ENCODE data around the gene MYLK. TPM values are rescaled to one million over a fixed set of nuclear protein-coding genes. Genes with fewer than 3 reads are reported as not detected.

MYLK gene
- total RNA-seq, 1 donor from 2014 or later: 50.5 TPM

GRCh38 chr3:123781138-123781537 lies 103.0 kb downstream of the MYLK start:
- Mint-ChIP-seq H3K4me3 (ENCODE audit: unreplicated experiment) (no peak overlapping the region), H3K27ac (ENCODE audit: unreplicated experiment) (no peak overlapping the region), H3K4me1 (ENCODE audit: low read depth, unreplicated experiment) (peaks cover 17% of the 10 kb centered on the region), H3K9me3 (ENCODE audit: unreplicated experiment) (no peaks in the 10 kb centered on the region), H3K36me3 (ENCODE audit: low read depth, unreplicated experiment) (peaks cover 3% of the 10 kb centered on the region), H3K27me3 (ENCODE audit: low read depth, unreplicated experiment) (no peaks in the 10 kb centered on the region)
- FAIRE-seq (no peak), DNase-seq (ENCODE audit: low read depth) (no peak)
- Histone ChIP-seq H4K20me1 (ENCODE audit: insufficient read depth, low read length) (no peaks in the 10 kb centered on the region), H3K4me1 (ENCODE audit: insufficient read depth, low read length) (peaks cover 23% of the 10 kb centered on the region), H3K79me2 (ENCODE audit: insufficient read depth, low read length) (peaks cover 14% of the 10 kb centered on the region), H2AFZ (ENCODE audit: low read depth, low read length) (no peak overlapping the region), H3K9ac (ENCODE audit: low read length) (no peak overlapping the region), H3K27ac (ENCODE audit: low read depth, low read length) (peak overlapping the region; percentile 50), H3K4me3 (ENCODE audit: insufficient read depth, low read depth, low read length) (no peak overlapping the region), H3K27me3 (ENCODE audit: insufficient read depth, low read length) (no peaks in the 10 kb centered on the region), H3K4me2 (ENCODE audit: low read length) (peak overlapping the region; percentile 45), H3K9me3 (ENCODE audit: insufficient read depth, low read depth, low read length) (no peaks in the 10 kb centered on the region), H3K36me3 (ENCODE audit: insufficient read depth, low read length) (peaks cover 8% of the 10 kb centered on the region)
- TF ChIP-seq EZH2 (IDR thresholded peaks at IDR 0.05; ENCODE audit: insufficient read depth, low read length) (no peak), CTCF (IDR thresholded peaks at IDR 0.05; ENCODE audit: insufficient read depth, low read depth, low read length) (no peak)

- Histone ChIP-seq H3K27me3 (ENCODE audit: insufficient read depth, low read length) (no peaks in the 10 kb centered on the region), H2AFZ (ENCODE audit: low read depth, low read length) (no peak overlapping the region), H3K79me2 (ENCODE audit: insufficient read depth, low read length) (peaks cover 14% of the 10 kb centered on the region), H3K9me3 (ENCODE audit: insufficient read depth, low read depth, low read length) (no peaks in the 10 kb centered on the region), H3K27ac (ENCODE audit: low read depth, low read length) (peak overlapping the region; percentile 50), H3K4me3 (ENCODE audit: insufficient read depth, low read depth, low read length) (no peak overlapping the region), H4K20me1 (ENCODE audit: insufficient read depth, low read length) (no peaks in the 10 kb centered on the region), H3K4me2 (ENCODE audit: low read length) (peak overlapping the region; percentile 45), H3K4me1 (ENCODE audit: insufficient read depth, low read length) (peaks cover 23% of the 10 kb centered on the region), H3K36me3 (ENCODE audit: insufficient read depth, low read length) (peaks cover 8% of the 10 kb centered on the region), H3K9ac (ENCODE audit: low read length) (no peak overlapping the region)
- no peak for FAIRE-seq
- Mint-ChIP-seq H3K4me3 (ENCODE audit: unreplicated experiment) (no peak overlapping the region), H3K36me3 (ENCODE audit: low read depth, unreplicated experiment) (peaks cover 3% of the 10 kb centered on the region), H3K27me3 (ENCODE audit: low read depth, unreplicated experiment) (no peaks in the 10 kb centered on the region), H3K4me1 (ENCODE audit: low read depth, unreplicated experiment) (peaks cover 17% of the 10 kb centered on the region), H3K27ac (ENCODE audit: unreplicated experiment) (no peak overlapping the region), H3K9me3 (ENCODE audit: unreplicated experiment) (no peaks in the 10 kb centered on the region)
- TF ChIP-seq CTCF (IDR thresholded peaks at IDR 0.05; ENCODE audit: insufficient read depth, low read depth, low read length): no peak
- no peak for TF ChIP-seq EZH2 (IDR thresholded peaks at IDR 0.05; ENCODE audit: insufficient read depth, low read length)
- peak; percentile 59 for DNase-seq (ENCODE audit: low read depth)
Observed at GRCh38 chr3:123780656-123781055, 103.5 kb downstream of the MYLK start.

DNA sequence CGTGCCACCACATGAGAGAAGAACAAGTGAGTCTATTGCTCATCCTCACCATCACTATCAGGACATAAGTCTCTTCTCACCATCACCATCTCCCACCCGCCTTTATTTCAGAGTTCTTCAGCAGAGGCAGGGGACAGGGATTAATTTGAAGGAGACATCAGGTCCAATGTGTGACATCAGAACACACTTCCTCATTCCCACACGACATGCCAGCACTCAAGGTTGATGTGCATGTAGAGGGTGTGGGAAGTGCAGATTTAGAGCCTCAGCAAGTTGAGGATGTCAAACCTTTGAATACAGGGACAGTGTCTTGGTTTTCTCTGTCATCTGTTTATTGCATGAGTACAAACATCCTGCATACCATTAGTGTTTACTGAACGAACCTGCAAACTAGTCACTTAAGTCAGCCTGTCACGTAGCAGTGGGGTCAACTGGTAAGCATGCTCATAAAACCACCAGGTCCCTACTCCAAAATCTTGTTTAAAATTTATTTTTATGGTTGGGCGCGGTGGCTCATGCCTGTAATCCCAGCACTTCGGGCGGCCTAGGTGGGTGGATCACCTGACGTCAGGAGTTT lies 104.4 kb downstream of the MYLK start:
- H3K36me3 ChIP-seq (ENCODE audit: insufficient read depth, low read length): peaks cover 1% of the 10 kb centered on the region
- H3K4me1 ChIP-seq (ENCODE audit: insufficient read depth, low read length): peaks cover 23% of the 10 kb centered on the region
- Mint-ChIP-seq H3K27ac (ENCODE audit: unreplicated experiment) (no peak overlapping the region), H3K4me3 (ENCODE audit: unreplicated experiment) (no peak overlapping the region), H3K9me3 (ENCODE audit: unreplicated experiment) (no peaks in the 10 kb centered on the region), H3K4me1 (ENCODE audit: low read depth, unreplicated experiment) (peaks cover 17% of the 10 kb centered on the region), H3K27me3 (ENCODE audit: low read depth, unreplicated experiment) (no peaks in the 10 kb centered on the region), H3K36me3 (ENCODE audit: low read depth, unreplicated experiment) (peaks cover 3% of the 10 kb centered on the region)
- H3K9me3 ChIP-seq (ENCODE audit: insufficient read depth, low read depth, low read length): no peaks in the 10 kb centered on the region
- H4K20me1 ChIP-seq (ENCODE audit: insufficient read depth, low read length): no peaks in the 10 kb centered on the region
- no peak for FAIRE-seq
- H3K79me2 ChIP-seq (ENCODE audit: insufficient read depth, low read length): peaks cover 14% of the 10 kb centered on the region
- H3K9ac ChIP-seq (ENCODE audit: low read length): no peak overlapping the region
- H2AFZ ChIP-seq (ENCODE audit: low read depth, low read length): no peak overlapping the region
- no peak overlapping the region for H3K4me2 ChIP-seq (ENCODE audit: low read length)
- H3K27me3 ChIP-seq (ENCODE audit: insufficient read depth, low read length): no peaks in the 10 kb centered on the region
- TF ChIP-seq CTCF (IDR thresholded peaks at IDR 0.05; ENCODE audit: insufficient read depth, low read depth, low read length): no peak
- no peak for TF ChIP-seq EZH2 (IDR thresholded peaks at IDR 0.05; ENCODE audit: insufficient read depth, low read length)
- H3K4me3 ChIP-seq (ENCODE audit: insufficient read depth, low read depth, low read length): no peak overlapping the region
- no peak overlapping the region for H3K27ac ChIP-seq (ENCODE audit: low read depth, low read length)
- no peak for DNase-seq (ENCODE audit: low read depth)

All from astrocyte (in vitro differentiated cells and primary cell).